ENCODE results near the gene GJA10. TPM values are rescaled to one million over a fixed set of nuclear protein-coding genes. Genes with fewer than 3 reads are reported as not detected.

The GJA10 gene
- polyA plus RNA-seq, 1 donor (not counting 4 experiments of a cell fraction or from before 2014, with no cell fraction given): not detected

- H4K20me1 ChIP-seq (ENCODE audit: control insufficient read depth, extremely low read depth, insufficient read depth, low read length): no peaks in the 10 kb centered on the region
- peaks cover 19% of the 10 kb centered on the region for H3K4me1 ChIP-seq (ENCODE audit: control insufficient read depth, extremely low read depth, insufficient read depth, low read length)
- H3K4me2 ChIP-seq (ENCODE audit: control insufficient read depth, extremely low read depth, insufficient read depth, low read depth, low read length): no peak overlapping the region
- H3K36me3 ChIP-seq (ENCODE audit: control insufficient read depth in 2 of 2, extremely low read depth in 1 of 2, insufficient read depth in 2 of 2, low read length in 2 of 2): no peaks in the 10 kb centered on the region
- H3K9ac ChIP-seq (ENCODE audit: control insufficient read depth, extremely low read depth, insufficient read depth, low read length): no peak overlapping the region
- no peaks in the 10 kb centered on the region for H3K79me2 ChIP-seq (ENCODE audit: control insufficient read depth, insufficient read depth, low read length)
- H2AFZ ChIP-seq (ENCODE audit: control insufficient read depth, low read length): no peak overlapping the region
- no peaks in the 10 kb centered on the region for H3K9me1 ChIP-seq (ENCODE audit: control insufficient read depth, extremely low read depth, insufficient read depth, low read length)
- H3K27ac ChIP-seq (ENCODE audit: control insufficient read depth, insufficient read depth, low read length): no peak overlapping the region
- H3K4me3 ChIP-seq (ENCODE audit: control insufficient read depth in 2 of 3, extremely low read depth in 1 of 3, insufficient read depth in 2 of 3, low read depth in 1 of 3, low read length in 3 of 3): no peak overlapping the region
- H3K27me3 ChIP-seq (ENCODE audit: control insufficient read depth, extremely low read depth, insufficient read depth, low read length): no peaks in the 10 kb centered on the region
- DNase-seq (ENCODE audit: low read depth, low spot score) (no peak), FAIRE-seq (peak; percentile 65)
- dilution Hi-C loops (cut with MboI; ENCODE audit: extremely low pct_ligation_motif_present, low sequenced_read_pairs): no loop called here
- no peak for TF ChIP-seq EZH2 (IDR thresholded peaks at IDR 0.05; ENCODE audit: low read length)
- no peak for TF ChIP-seq CTCF (optimal IDR thresholded peaks at IDR 0.05 in 1 of 3, IDR thresholded peaks at IDR 0.05 in 1 of 3, conservative IDR thresholded peaks at IDR 0.05 in 1 of 3; ENCODE audit: extremely low read depth in 1 of 3, insufficient read depth in 2 of 3, low read length in 3 of 3)
- no peaks in the 10 kb centered on the region for H3K9me3 ChIP-seq (ENCODE audit: control insufficient read depth, low read depth, low read length)
Measured at GRCh38 chr6:89928604-89929003, 34.3 kb downstream of the GJA10 start.

- DNase-seq (ENCODE audit: low read depth, low spot score) (no peak), FAIRE-seq (no peak)
- Histone ChIP-seq H3K4me3 (ENCODE audit: control insufficient read depth in 2 of 3, extremely low read depth in 1 of 3, insufficient read depth in 2 of 3, low read depth in 1 of 3, low read length in 3 of 3) (no peak overlapping the region), H3K4me1 (ENCODE audit: control insufficient read depth, extremely low read depth, insufficient read depth, low read length) (peaks cover 12% of the 10 kb centered on the region), H2AFZ (ENCODE audit: control insufficient read depth, low read length) (no peak overlapping the region), H4K20me1 (ENCODE audit: control insufficient read depth, extremely low read depth, insufficient read depth, low read length) (no peaks in the 10 kb centered on the region), H3K9ac (ENCODE audit: control insufficient read depth, extremely low read depth, insufficient read depth, low read length) (no peak overlapping the region), H3K9me3 (ENCODE audit: control insufficient read depth, low read depth, low read length) (no peaks in the 10 kb centered on the region), H3K4me2 (ENCODE audit: control insufficient read depth, extremely low read depth, insufficient read depth, low read depth, low read length) (no peak overlapping the region), H3K27me3 (ENCODE audit: control insufficient read depth, extremely low read depth, insufficient read depth, low read length) (no peaks in the 10 kb centered on the region), H3K9me1 (ENCODE audit: control insufficient read depth, extremely low read depth, insufficient read depth, low read length) (no peaks in the 10 kb centered on the region), H3K36me3 (ENCODE audit: control insufficient read depth in 2 of 2, extremely low read depth in 1 of 2, insufficient read depth in 2 of 2, low read length in 2 of 2) (no peaks in the 10 kb centered on the region), H3K79me2 (ENCODE audit: control insufficient read depth, insufficient read depth, low read length) (no peaks in the 10 kb centered on the region), H3K27ac (ENCODE audit: control insufficient read depth, insufficient read depth, low read length) (no peak overlapping the region)
- TF ChIP-seq CTCF (optimal IDR thresholded peaks at IDR 0.05 in 1 of 3, IDR thresholded peaks at IDR 0.05 in 1 of 3, conservative IDR thresholded peaks at IDR 0.05 in 1 of 3; ENCODE audit: extremely low read depth in 1 of 3, insufficient read depth in 2 of 3, low read length in 3 of 3) (no peak), EZH2 (IDR thresholded peaks at IDR 0.05; ENCODE audit: low read length) (no peak)
- dilution Hi-C loops (cut with MboI; ENCODE audit: extremely low pct_ligation_motif_present, low sequenced_read_pairs): no loop called here
Measured at GRCh38 chr6:89930789-89931188, 36.5 kb downstream of the GJA10 start.
